Lower leg skin (tissue), 4 donors: ENCODE results near the gene RNASE2. TPM values are rescaled to one million over a fixed set of nuclear protein-coding genes. Genes with fewer than 3 reads are reported as not detected.

Experiments
- DNase-seq, 2 donors: peaks; one replicate each; pipeline ENCODE4 v3.0.0-alpha.2; 2019; ENCODE audit warnings: low spot score in 2 of 2
- H3K4me3 ChIP-seq: fragments of 200-600 bp; sonication (generic); 2 replicates; pipeline ENCODE4 v1.5.1; 2017; ENCODE audit warnings: mild to moderate bottlenecking, low read depth; ENCODE audit not compliant: poor library complexity, severe bottlenecking
- CTCF ChIP-seq, 3 donors: fragments of 450-650 bp; IDR thresholded peaks; one replicate each; pipeline ENCODE4 v1.5.1; 2016; ENCODE audit warnings: antibody characterized with exemption in 3 of 3, mild to moderate bottlenecking in 3 of 3, moderate library complexity in 2 of 3
- POLR2A ChIP-seq, 2 donors: fragments of 450-650 bp; IDR thresholded peaks; one replicate each; pipeline ENCODE4 v1.6.1; 2016 to 2017; ENCODE audit warnings: antibody characterized with exemption in 2 of 2, mild to moderate bottlenecking in 1 of 2, moderate library complexity in 1 of 2
- WGBS, 2 donors: methylation state at CpG; one replicate each; pipeline ENCODE4 v1.1.5; 2018; 5-methylcytosine and 5-hydroxymethylcytosine counted together
- intact Hi-C: fragments of 100-400 bp; cut with DNase I; formaldehyde crosslinking; loops from one replicate; pipeline ENCODE4 v1.15.0; 2023; ENCODE audit warnings: low total_unique reads
- total RNA-seq, 4 donors: library from RNA; depleted of rRNA; stranded (reverse); fragments of >200 nt; gene quantifications; one replicate each; pipeline ENCODE4 v1.1.0, GENCODE V29; 2016

Gene RNASE2
- total RNA-seq, 4 donors from 2014 or later = 0.96 TPM; not detected in 3

- no peak for DNase-seq
- no peak overlapping the region for H3K4me3 ChIP-seq
- no peak for TF ChIP-seq POLR2A (IDR thresholded peaks at IDR 0.05)
- no peak for TF ChIP-seq CTCF (IDR thresholded peaks at IDR 0.05)
- 71 to 82% methylated on average over 5 to 7 of the region's 7 CpGs for WGBS, 2 donors
- intact Hi-C loops = no loop called here
Measured at GRCh38 chr14:21001218-21001617, 45.9 kb downstream of the RNASE2 start.

GRCh38 chr14:21003788-21004346, 48.6 kb downstream of the RNASE2 start:
- no peak for TF ChIP-seq CTCF (IDR thresholded peaks at IDR 0.05)
- TF ChIP-seq POLR2A (IDR thresholded peaks at IDR 0.05) = no peak
- intact Hi-C loops = no loop called here
- WGBS, 2 donors = 88 to 90% methylated on average over 14 of the region's 14 CpGs
- H3K4me3 ChIP-seq = no peak overlapping the region
- DNase-seq = peak in 1 of 2 donors; percentile 32

Other genes with a start within 250 kb of the RNASE2 start
- gene EDDM3A, start 209.6 kb upstream of the RNASE2 start, total RNA-seq = not detected
- gene EDDM3B, start 187.1 kb upstream of the RNASE2 start, total RNA-seq = not detected
- 10 to 100 TPM in 1 of 4 donors, 1 to 10 TPM in 3; 1.7 to 15.4 (median 6.6) TPM for gene RNASE6, start 174.2 kb upstream of the RNASE2 start, total RNA-seq
- 100 to 1,000 TPM in 1 of 4 donors, 10 to 100 TPM in 3; 42.6 to 129 (median 87.7) TPM for gene RNASE1, start 152.6 kb upstream of the RNASE2 start, total RNA-seq
- gene RNASE3, start 64.1 kb upstream of the RNASE2 start, total RNA-seq = not detected
- gene METTL17, start 34.5 kb downstream of the RNASE2 start, total RNA-seq = 100 to 1,000 TPM in 2 of 4 donors, 10 to 100 TPM in 2; 73.0 to 152 (median 91.6) TPM
- 100 to 1,000 TPM in 1 of 4 donors, 10 to 100 TPM in 3; 25.3 to 117 (median 46.9) TPM for gene SLC39A2, start 43.8 kb downstream of the RNASE2 start, total RNA-seq
- 100 to 1,000 TPM; 186 to 475 (median 282) TPM for gene NDRG2, start 69.6 kb downstream of the RNASE2 start, total RNA-seq
- under 1 TPM in 1 of 4 donors, not detected in 3; 0.71 TPM for gene TPPP2, start 74.7 kb downstream of the RNASE2 start, total RNA-seq
- gene RNASE13, start 79.3 kb downstream of the RNASE2 start, total RNA-seq = not detected
- 10 to 100 TPM; 34.1 to 83.3 (median 47.8) TPM for gene RNASE7, start 86.9 kb downstream of the RNASE2 start, total RNA-seq
- not detected for gene RNASE8, start 102.3 kb downstream of the RNASE2 start, total RNA-seq
- gene ARHGEF40, start 114.8 kb downstream of the RNASE2 start, total RNA-seq = 10 to 100 TPM in 3 of 4 donors, 1 to 10 TPM in 1; 7.5 to 21.2 (median 14.4) TPM
- gene ZNF219, start 143.2 kb downstream of the RNASE2 start, total RNA-seq = 10 to 100 TPM; 56.9 to 89.9 (median 82.2) TPM
- 1 to 10 TPM in 1 of 4 donors, under 1 TPM in 1, not detected in 2; 0.39 to 1.0 TPM for gene TMEM253, start 145.6 kb downstream of the RNASE2 start, total RNA-seq
- under 1 TPM in 1 of 4 donors, not detected in 3; 0.17 TPM for gene OR5AU1, start 200.6 kb downstream of the RNASE2 start, total RNA-seq